SK-N-SH treated with all-trans-retinoic acid at 6 μM for 48 hours (cell line): ENCODE results near the gene ZBTB16.

Experiments used
- ATAC-seq: fragments of 200-7000 bp; cut with Tn5 transposase; 3 replicates; pipeline ENCODE4 v1.9.1; 2020; ENCODE audit warnings: mild to moderate bottlenecking, moderate library complexity
- ARNTL ChIP-seq: fragments of 450-650 bp; formaldehyde crosslinking; IDR thresholded peaks from 2 replicates; pipeline ENCODE4 v1.5.0; 2020; ENCODE audit warnings: low read depth, mild to moderate bottlenecking, moderate library complexity, borderline replicate concordance
- BACH2 ChIP-seq: fragments of 250-450 bp; sonication (Bioruptor Pico); IDR thresholded peaks from 2 replicates; pipeline ENCODE4 v1.9.0; 2021; ENCODE audit warnings: mild to moderate bottlenecking, borderline replicate concordance
- CSDC2 ChIP-seq: fragments of 250-450 bp; sonication (Bioruptor Pico); IDR thresholded peaks from 2 replicates; pipeline ENCODE4 v1.5.0; 2020; ENCODE audit warnings: mild to moderate bottlenecking, moderate library complexity
- ESRRG ChIP-seq: fragments of 250-450 bp; sonication (Bioruptor Pico); IDR thresholded peaks from 2 replicates; pipeline ENCODE4 v1.6.1; 2021; ENCODE audit warnings: mild to moderate bottlenecking
- GLIS3 ChIP-seq: fragments of 250-450 bp; sonication (Bioruptor Pico); IDR thresholded peaks from 2 replicates; pipeline ENCODE4 v1.5.0; 2020; ENCODE audit warnings: mild to moderate bottlenecking, moderate library complexity
- ISL1 ChIP-seq: fragments of 250-450 bp; sonication (Bioruptor Pico); IDR thresholded peaks from 2 replicates; pipeline ENCODE4 v2.1.2; 2022; ENCODE audit warnings: mild to moderate bottlenecking, moderate library complexity
- OSR1 ChIP-seq: fragments of 250-450 bp; sonication (Bioruptor Pico); IDR thresholded peaks from 2 replicates; pipeline ENCODE4 v1.8.0; 2022; ENCODE audit warnings: moderate library complexity, mild to moderate bottlenecking, inconsistent platforms
- PATZ1 ChIP-seq: fragments of 250-450 bp; sonication (Bioruptor Pico); IDR thresholded peaks from 2 replicates; pipeline ENCODE4 v1.8.0; 2020; ENCODE audit warnings: mild to moderate bottlenecking, moderate library complexity, borderline replicate concordance
- POU6F1 ChIP-seq: fragments of 250-450 bp; sonication (Bioruptor Pico); IDR thresholded peaks from 2 replicates; pipeline ENCODE4 v1.8.0; 2021; ENCODE audit warnings: low read depth, mild to moderate bottlenecking, moderate library complexity, borderline replicate concordance
- PPARA ChIP-seq: fragments of 250-450 bp; sonication (Bioruptor Pico); IDR thresholded peaks from 2 replicates; pipeline ENCODE4 v1.5.0; 2020; ENCODE audit warnings: mild to moderate bottlenecking, borderline replicate concordance
- RARB ChIP-seq: fragments of 250-450 bp; sonication (Bioruptor Pico); IDR thresholded peaks from 2 replicates; pipeline ENCODE4 v1.8.0; 2021; ENCODE audit warnings: mild to moderate bottlenecking, moderate library complexity
- SNAI2 ChIP-seq: fragments of 250-450 bp; sonication (Bioruptor Pico); IDR thresholded peaks from 2 replicates; pipeline ENCODE4 v1.5.0; 2020; ENCODE audit warnings: mild to moderate bottlenecking, moderate library complexity
- TCF4 ChIP-seq: fragments of 250-450 bp; sonication (Bioruptor Pico); IDR thresholded peaks from 2 replicates; pipeline ENCODE4 v1.8.0; 2021; ENCODE audit warnings: mild to moderate bottlenecking, moderate library complexity, borderline replicate concordance
- TOX ChIP-seq: fragments of 250-450 bp; sonication (Bioruptor Pico); IDR thresholded peaks from 2 replicates; pipeline ENCODE4 v1.8.0; 2021; ENCODE audit warnings: mild to moderate bottlenecking, moderate library complexity, borderline replicate concordance
- ZC3H10 ChIP-seq: fragments of 250-450 bp; sonication (Bioruptor Pico); IDR thresholded peaks from 2 replicates; pipeline ENCODE4 v1.5.1; 2021; ENCODE audit warnings: mild to moderate bottlenecking, moderate library complexity
- ZFP3 ChIP-seq: fragments of 250-450 bp; sonication (Bioruptor Pico); IDR thresholded peaks from 2 replicates; pipeline ENCODE4 v1.5.0; 2020; ENCODE audit warnings: mild to moderate bottlenecking, moderate library complexity
- ZFP30 ChIP-seq: fragments of 450-650 bp; formaldehyde crosslinking; IDR thresholded peaks from 2 replicates; pipeline ENCODE4 v1.5.0; 2022; ENCODE audit warnings: mild to moderate bottlenecking, moderate library complexity
- ZNF565 ChIP-seq: fragments of 450-650 bp; formaldehyde crosslinking; conservative IDR thresholded peaks from 2 replicates; pipeline ENCODE4 v1.5.0; 2020; ENCODE audit warnings: low read depth, mild to moderate bottlenecking, moderate library complexity
- ZNF70 ChIP-seq: fragments of 450-650 bp; formaldehyde crosslinking; IDR thresholded peaks from 2 replicates; pipeline ENCODE4 v1.5.0; 2020; ENCODE audit warnings: mild to moderate bottlenecking, moderate library complexity
- ZNF8 ChIP-seq: fragments of 450-650 bp; formaldehyde crosslinking; IDR thresholded peaks from 2 replicates; pipeline ENCODE4 v1.5.0; 2020; ENCODE audit warnings: mild to moderate bottlenecking, moderate library complexity
- TF ChIP-seq, protein P1 (sequence below): fragments of 250-450 bp; sonication (Bioruptor Pico); IDR thresholded peaks from 2 replicates; pipeline ENCODE4 v1.5.1; 2021; ENCODE audit warnings: mild to moderate bottlenecking, moderate library complexity
- TF ChIP-seq, protein P2 (sequence below): fragments of 250-450 bp; sonication (Bioruptor Pico); IDR thresholded peaks from 2 replicates; pipeline ENCODE4 v1.5.0; 2020; ENCODE audit warnings: mild to moderate bottlenecking, moderate library complexity

Gene ZBTB16

GRCh38 chr11:114110123-114110522, 50.6 kb downstream of the ZBTB16 start:
- TF ChIP-seq OSR1 (CRISPR knock-in tag): no peak
- TF ChIP-seq ARNTL (CRISPR knock-in tag): no peak
- no peak for TF ChIP-seq ZNF565 (CRISPR knock-in tag)
- TF ChIP-seq RARB (CRISPR knock-in tag): no peak
- no peak for TF ChIP-seq POU6F1 (CRISPR knock-in tag)
- TF ChIP-seq ISL1: no peak
- TF ChIP-seq, protein P1, sequence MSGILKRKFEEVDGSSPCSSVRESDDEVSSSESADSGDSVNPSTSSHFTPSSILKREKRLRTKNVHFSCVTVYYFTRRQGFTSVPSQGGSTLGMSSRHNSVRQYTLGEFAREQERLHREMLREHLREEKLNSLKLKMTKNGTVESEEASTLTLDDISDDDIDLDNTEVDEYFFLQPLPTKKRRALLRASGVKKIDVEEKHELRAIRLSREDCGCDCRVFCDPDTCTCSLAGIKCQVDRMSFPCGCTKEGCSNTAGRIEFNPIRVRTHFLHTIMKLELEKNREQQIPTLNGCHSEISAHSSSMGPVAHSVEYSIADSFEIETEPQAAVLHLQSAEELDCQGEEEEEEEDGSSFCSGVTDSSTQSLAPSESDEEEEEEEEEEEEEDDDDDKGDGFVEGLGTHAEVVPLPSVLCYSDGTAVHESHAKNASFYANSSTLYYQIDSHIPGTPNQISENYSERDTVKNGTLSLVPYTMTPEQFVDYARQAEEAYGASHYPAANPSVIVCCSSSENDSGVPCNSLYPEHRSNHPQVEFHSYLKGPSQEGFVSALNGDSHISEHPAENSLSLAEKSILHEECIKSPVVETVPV (CRISPR knock-in tag): no peak
- ATAC-seq: no peak

DNA sequence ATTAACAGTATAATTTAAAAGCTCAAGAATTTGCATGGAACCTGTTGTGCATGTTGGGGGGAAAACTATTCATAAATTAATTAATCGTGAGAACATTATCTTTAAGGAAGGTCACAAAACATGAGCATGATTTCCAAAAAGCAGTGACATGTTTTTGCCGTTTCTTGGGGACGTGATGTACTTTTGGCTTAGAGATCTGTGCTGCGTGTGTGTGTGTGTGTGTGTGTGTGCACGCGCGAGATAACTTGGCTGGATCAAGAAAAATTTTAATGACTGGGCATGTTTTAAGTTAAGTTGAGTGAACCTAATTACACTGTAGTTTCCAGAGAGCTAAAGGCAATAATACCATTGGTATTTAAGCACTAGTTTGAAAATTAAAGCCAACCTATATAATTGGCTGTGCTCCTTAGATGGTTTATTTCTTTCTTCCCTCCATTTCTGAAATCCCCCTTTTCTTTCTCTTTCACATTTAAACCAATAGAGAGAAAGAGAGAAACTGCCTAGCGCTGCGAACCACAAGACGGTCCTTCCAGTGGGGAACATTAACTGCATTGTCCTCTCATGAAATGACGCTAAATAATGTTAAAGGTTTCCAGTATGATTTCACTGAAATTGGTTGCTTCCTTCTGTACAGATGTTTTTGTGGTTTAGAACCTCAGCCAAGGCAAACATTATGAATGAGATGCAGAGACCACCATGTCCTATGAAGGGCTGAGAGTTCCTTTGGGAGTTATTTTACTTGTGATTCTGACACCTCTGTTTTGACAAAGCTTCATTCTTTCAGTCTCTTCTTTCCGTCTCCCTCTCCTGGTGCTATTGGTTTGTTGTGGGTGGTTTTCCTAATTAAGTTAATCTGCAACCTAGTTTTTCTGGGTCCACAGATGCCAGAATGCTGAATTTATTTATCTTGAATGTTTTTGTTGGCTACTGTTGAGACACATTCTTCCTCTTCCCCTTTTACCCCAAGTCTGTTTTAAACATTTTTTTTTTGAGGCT, 51.7 kb downstream of the ZBTB16 start:
- TF ChIP-seq TCF4 (CRISPR knock-in tag): no peak
- no peak for TF ChIP-seq RARB (CRISPR knock-in tag)
- TF ChIP-seq BACH2 (CRISPR knock-in tag): no peak
- no peak for TF ChIP-seq ZFP30
- TF ChIP-seq ISL1: no peak
- no peak for TF ChIP-seq ZNF565 (CRISPR knock-in tag)
- TF ChIP-seq ZC3H10 (CRISPR knock-in tag): no peak
- TF ChIP-seq, protein P2, sequence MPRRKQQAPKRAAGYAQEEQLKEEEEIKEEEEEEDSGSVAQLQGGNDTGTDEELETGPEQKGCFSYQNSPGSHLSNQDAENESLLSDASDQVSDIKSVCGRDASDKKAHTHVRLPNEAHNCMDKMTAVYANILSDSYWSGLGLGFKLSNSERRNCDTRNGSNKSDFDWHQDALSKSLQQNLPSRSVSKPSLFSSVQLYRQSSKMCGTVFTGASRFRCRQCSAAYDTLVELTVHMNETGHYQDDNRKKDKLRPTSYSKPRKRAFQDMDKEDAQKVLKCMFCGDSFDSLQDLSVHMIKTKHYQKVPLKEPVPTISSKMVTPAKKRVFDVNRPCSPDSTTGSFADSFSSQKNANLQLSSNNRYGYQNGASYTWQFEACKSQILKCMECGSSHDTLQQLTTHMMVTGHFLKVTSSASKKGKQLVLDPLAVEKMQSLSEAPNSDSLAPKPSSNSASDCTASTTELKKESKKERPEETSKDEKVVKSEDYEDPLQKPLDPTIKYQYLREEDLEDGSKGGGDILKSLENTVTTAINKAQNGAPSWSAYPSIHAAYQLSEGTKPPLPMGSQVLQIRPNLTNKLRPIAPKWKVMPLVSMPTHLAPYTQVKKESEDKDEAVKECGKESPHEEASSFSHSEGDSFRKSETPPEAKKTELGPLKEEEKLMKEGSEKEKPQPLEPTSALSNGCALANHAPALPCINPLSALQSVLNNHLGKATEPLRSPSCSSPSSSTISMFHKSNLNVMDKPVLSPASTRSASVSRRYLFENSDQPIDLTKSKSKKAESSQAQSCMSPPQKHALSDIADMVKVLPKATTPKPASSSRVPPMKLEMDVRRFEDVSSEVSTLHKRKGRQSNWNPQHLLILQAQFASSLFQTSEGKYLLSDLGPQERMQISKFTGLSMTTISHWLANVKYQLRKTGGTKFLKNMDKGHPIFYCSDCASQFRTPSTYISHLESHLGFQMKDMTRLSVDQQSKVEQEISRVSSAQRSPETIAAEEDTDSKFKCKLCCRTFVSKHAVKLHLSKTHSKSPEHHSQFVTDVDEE (CRISPR knock-in tag): no peak
- no peak for TF ChIP-seq TOX (CRISPR knock-in tag)
- TF ChIP-seq CSDC2 (CRISPR knock-in tag): no peak
- TF ChIP-seq PATZ1 (CRISPR knock-in tag): no peak
- TF ChIP-seq, protein P1 (CRISPR knock-in tag): no peak
- no peak for TF ChIP-seq ZNF8 (CRISPR knock-in tag)
- TF ChIP-seq ZNF70 (CRISPR knock-in tag): no peak
- no peak for TF ChIP-seq ZFP3
- TF ChIP-seq ESRRG (CRISPR knock-in tag): no peak
- TF ChIP-seq, all 23 proteins: peak for 0
- no peak for ATAC-seq

GRCh38 chr11:114115451-114115928, 56.0 kb downstream of the ZBTB16 start:
- no peak for ATAC-seq

More at GRCh38 chr11:114115451-114115928, 56.0 kb downstream of the ZBTB16 start:
- TF ChIP-seq RARB (CRISPR knock-in tag) (no peak), CSDC2 (CRISPR knock-in tag) (no peak), ISL1 (no peak), ZNF565 (CRISPR knock-in tag) (no peak), GLIS3 (CRISPR knock-in tag) (no peak), ZNF70 (CRISPR knock-in tag) (no peak), OSR1 (CRISPR knock-in tag) (no peak), SNAI2 (no peak), POU6F1 (CRISPR knock-in tag) (no peak), PPARA (CRISPR knock-in tag) (no peak), ZFP30 (no peak)
